CD4-positive, alpha-beta T cell (primary cell): ENCODE data around the gene TBC1D16. TPM values are rescaled to one million over a fixed set of nuclear protein-coding genes. Genes with fewer than 3 reads are reported as not detected.

Experiments
- ATAC-seq: fragments of 200-7000 bp; cut with Tn5 transposase; one replicate; pipeline ENCODE4 v1.10.0; 2022; ENCODE audit warnings: mild to moderate bottlenecking; ENCODE audit not compliant: poor library complexity
- CTCF ChIA-PET: fragments of 350-600 bp; sonication (Branson Sonifier 250); formaldehyde crosslinking; loops from one replicate; lab custom pipeline; 2021; ENCODE audit warnings: antibody characterized with exemption, inconsistent platforms; lab: Charles Lee
- POLR2A ChIA-PET: fragments of 350-600 bp; sonication (Branson Sonifier 250); formaldehyde crosslinking; loops from one replicate; lab custom pipeline; 2021; ENCODE audit warnings: antibody characterized with exemption, inconsistent platforms; lab: Charles Lee
- DNase-seq, 14 experiments: peaks; one replicate each; pipeline ENCODE4 v3.0.0-alpha.2; 2013 to 2020; ENCODE audit warnings: mixed read lengths in 2 of 14
- H3K27ac ChIP-seq, 2 donors: one replicate each; pipeline versions ENCODE4 v1.5.1 to v1.7.0; 2013; ENCODE audit warnings: low read length in 2 of 2, low read depth in 1 of 2, mild to moderate bottlenecking in 1 of 2
- H3K27me3 ChIP-seq, 2 experiments: 1 replicate in 1 of 2; 2 replicates in 1 of 2; pipeline versions ENCODE4 v1.6.1 to v1.7.0; 2013; ENCODE audit warnings: low read length in 2 of 2, control low read depth in 1 of 2, mild to moderate bottlenecking in 1 of 2, moderate library complexity in 1 of 2; ENCODE audit not compliant: insufficient read depth in 2 of 2, control insufficient read depth in 1 of 2
- H3K36me3 ChIP-seq: one replicate; pipeline ENCODE4 v1.6.1; 2013; ENCODE audit warnings: low read length, control low read depth; ENCODE audit not compliant: insufficient read depth
- H3K4me1 ChIP-seq: one replicate; pipeline ENCODE4 v1.6.1; 2013; ENCODE audit warnings: low read length, control low read depth; ENCODE audit not compliant: insufficient read depth
- H3K4me3 ChIP-seq: one replicate; pipeline ENCODE4 v1.5.1; 2013; ENCODE audit warnings: mild to moderate bottlenecking, low read length, moderate library complexity
- H3K9me3 ChIP-seq, 2 experiments: 1 replicate in 1 of 2; 2 replicates in 1 of 2; pipeline versions ENCODE4 v1.6.1 to v1.7.0; 2013; ENCODE audit warnings: low read length in 2 of 2, mild to moderate bottlenecking in 2 of 2, control low read depth in 1 of 2, moderate library complexity in 1 of 2; ENCODE audit not compliant: control insufficient read depth in 1 of 2, insufficient read depth in 1 of 2
- H3K27ac Mint-ChIP-seq: one replicate; pipeline ENCODE4 v1.8.0; 2020; ENCODE audit warnings: mixed read lengths
- H3K27me3 Mint-ChIP-seq: one replicate; pipeline ENCODE4 v1.8.0; 2021; ENCODE audit warnings: mixed read lengths
- H3K36me3 Mint-ChIP-seq: one replicate; pipeline ENCODE4 v1.8.0; 2021; ENCODE audit warnings: low read depth, mixed read lengths
- H3K4me1 Mint-ChIP-seq: one replicate; pipeline ENCODE4 v1.8.0; 2021; ENCODE audit warnings: low read depth, mixed read lengths
- H3K4me3 Mint-ChIP-seq: one replicate; pipeline ENCODE4 v1.8.0; 2020; ENCODE audit warnings: mild to moderate bottlenecking, mixed read lengths
- H3K9me3 Mint-ChIP-seq: one replicate; pipeline ENCODE4 v1.8.0; 2020; ENCODE audit warnings: mixed read lengths
- CTCF ChIP-seq: fragments of 200-600 bp; IDR thresholded peaks from one replicate; pipeline ENCODE4 v1.8.0; 2022; ENCODE audit warnings: antibody characterized with exemption, mild to moderate bottlenecking
- intact Hi-C, 2 experiments: fragments of 100-400 bp; cut with DNase I in 1 of 2; cut with micrococcal nuclease in 1 of 2; formaldehyde crosslinking; loops; one replicate each; pipeline versions ENCODE4 v1.15.1 to v1.9.0; 2023 to 2025; cut with DNase I, micrococcal nuclease
- total RNA-seq, 174 experiments: library from RNA in 2 of 174; stranded (reverse) in 2 of 174; gene quantifications; one replicate each; pipeline ENCODE4 v1.2.3 and lab custom pipeline; 2021 to 2026

TBC1D16 gene
- total RNA-seq, 2 experiments from 2014 or later, result 1.9 to 2.5 TPM

GRCh38 chr17:79909121-79909520 is 126.6 kb downstream of the TBC1D16 start:
- DNase-seq (no peak), ATAC-seq (no peak)
- Mint-ChIP-seq H3K9me3 (no peaks in the 10 kb centered on the region), H3K36me3 (no peaks in the 10 kb centered on the region), H3K4me3 (no peak overlapping the region), H3K4me1 (no peaks in the 10 kb centered on the region), H3K27me3 (peaks cover 31% of the 10 kb centered on the region), H3K27ac (no peak overlapping the region)
- Histone ChIP-seq H3K4me1 (no peaks in the 10 kb centered on the region), H3K27me3 (peaks cover 5 to 12% of the 10 kb centered on the region in 2 experiments), H3K36me3 (no peaks in the 10 kb centered on the region), H3K27ac (no peak overlapping the region), H3K9me3 (no peaks in the 10 kb centered on the region), H3K4me3 (no peak overlapping the region)
- ChIA-PET POLR2A (no interaction called here), CTCF (no interaction called here)
- intact Hi-C loops, result no loop called here
- no peak for TF ChIP-seq CTCF

- ChIA-PET POLR2A (no interaction called here), CTCF (no interaction called here)
- H3K4me3 ChIP-seq, result no peak overlapping the region
- DNase-seq (no peak), ATAC-seq (no peak)
- intact Hi-C loops, result no loop called here
- no peaks in the 10 kb centered on the region for H3K36me3 Mint-ChIP-seq
- H3K4me1 Mint-ChIP-seq, result no peaks in the 10 kb centered on the region
- H3K4me3 Mint-ChIP-seq, result no peak overlapping the region
- H3K9me3 Mint-ChIP-seq, result no peaks in the 10 kb centered on the region
- peaks cover 31% of the 10 kb centered on the region for H3K27me3 Mint-ChIP-seq
- no peak overlapping the region for H3K27ac Mint-ChIP-seq
- H3K27me3 ChIP-seq, result peaks cover 5 to 12% of the 10 kb centered on the region in 2 experiments
- H3K36me3 ChIP-seq, result no peaks in the 10 kb centered on the region
- TF ChIP-seq CTCF, result no peak
- no peak overlapping the region for H3K27ac ChIP-seq
- H3K9me3 ChIP-seq, result no peaks in the 10 kb centered on the region
- H3K4me1 ChIP-seq, result no peaks in the 10 kb centered on the region
Observed at GRCh38 chr17:79907850-79908249, 127.8 kb downstream of the TBC1D16 start.

- peaks cover 6 to 12% of the 10 kb centered on the region in 2 experiments for H3K27me3 ChIP-seq
- no peak overlapping the region for H3K4me3 ChIP-seq
- H3K27me3 Mint-ChIP-seq, result peaks cover 30% of the 10 kb centered on the region
- no peak overlapping the region for H3K27ac Mint-ChIP-seq
- no peaks in the 10 kb centered on the region for H3K36me3 ChIP-seq
- no peak overlapping the region for H3K4me3 Mint-ChIP-seq
- H3K9me3 ChIP-seq, result no peaks in the 10 kb centered on the region
- CTCF ChIA-PET, result no interaction called here
- H3K4me1 ChIP-seq, result no peaks in the 10 kb centered on the region
- no peaks in the 10 kb centered on the region for H3K9me3 Mint-ChIP-seq
- no peaks in the 10 kb centered on the region for H3K4me1 Mint-ChIP-seq
- DNase-seq (no peak), ATAC-seq (no peak)
- no peak overlapping the region for H3K27ac ChIP-seq
- intact Hi-C loops, result no loop called here
- H3K36me3 Mint-ChIP-seq, result no peaks in the 10 kb centered on the region
- TF ChIP-seq CTCF, result no peak
- POLR2A ChIA-PET, result no interaction called here
Observed at GRCh38 chr17:79907217-79907715, 128.4 kb downstream of the TBC1D16 start.
